MCF 10A (cell line): ENCODE results near the gene LEMD1. TPM values are rescaled to one million over a fixed set of nuclear protein-coding genes. Genes with fewer than 3 reads are reported as not detected.

Experiments
- BruUV-seq: library from RNA; stranded (reverse); fragments of 400-500 nt; replicated peaks from 2 replicates; lab custom pipeline; 2021; lab: Mats Ljungman, UMichigan
- CTCF ChIA-PET: fragments of 300-600 bp; sonication (Branson Sonifier 250); formaldehyde crosslinking; extraction: SDS; loops from one replicate; lab custom pipeline; 2021; ENCODE audit warnings: antibody characterized with exemption, inconsistent platforms; lab: Yijun Ruan, JAX
- POLR2A ChIA-PET: fragments of 300-600, 350-650 bp; sonication (Branson Sonifier 250); formaldehyde crosslinking; extraction: SDS; loops from one replicate; lab custom pipeline; 2020; ENCODE audit warnings: antibody characterized with exemption, inconsistent platforms; lab: Yijun Ruan, JAX
- DNase-seq: peaks from one replicate; pipeline ENCODE4 v3.0.0-alpha.2; 2018; ENCODE audit not compliant: unreplicated experiment
- H3K27ac Mint-ChIP-seq: one replicate; pipeline ENCODE4 v1.8.0; 2022; ENCODE audit warnings: mild to moderate bottlenecking, low read depth, mixed read lengths; ENCODE audit not compliant: unreplicated experiment
- H3K27me3 Mint-ChIP-seq: one replicate; pipeline ENCODE4 v1.8.0; 2022; ENCODE audit warnings: mixed read lengths; ENCODE audit not compliant: insufficient read depth, unreplicated experiment
- H3K36me3 Mint-ChIP-seq: one replicate; pipeline ENCODE4 v1.8.0; 2022; ENCODE audit warnings: mild to moderate bottlenecking, moderate library complexity, mixed read lengths; ENCODE audit not compliant: insufficient read depth, unreplicated experiment
- H3K4me1 Mint-ChIP-seq: one replicate; pipeline ENCODE4 v1.8.0; 2022; ENCODE audit warnings: mixed read lengths; ENCODE audit not compliant: insufficient read depth, unreplicated experiment
- H3K4me3 Mint-ChIP-seq: one replicate; pipeline ENCODE4 v1.8.0; 2022; ENCODE audit warnings: mild to moderate bottlenecking, moderate library complexity, mixed read lengths; ENCODE audit not compliant: unreplicated experiment
- H3K9me3 Mint-ChIP-seq: one replicate; pipeline ENCODE4 v1.8.0; 2022; ENCODE audit warnings: mixed read lengths; ENCODE audit not compliant: unreplicated experiment
- intact Hi-C: fragments of 100-400 bp; cut with micrococcal nuclease; formaldehyde crosslinking; loops from 2 replicates; pipeline ENCODE4 v1.14.1; 2022
- total RNA-seq: library from RNA; stranded (reverse); gene quantifications from 2 replicates; pipeline ENCODE4 v1.2.3, GENCODE V29; 2022
- TF ChIP-seq, protein P1 (sequence below): fragments of 200-600 bp; IDR thresholded peaks from one replicate; pipeline ENCODE4 v1.8.0; 2022; ENCODE audit warnings: antibody characterized with exemption, mild to moderate bottlenecking; ENCODE audit not compliant: unreplicated experiment

Gene LEMD1
- total RNA-seq, 1 experiment from 2014 or later, result 1.4 TPM

DNA sequence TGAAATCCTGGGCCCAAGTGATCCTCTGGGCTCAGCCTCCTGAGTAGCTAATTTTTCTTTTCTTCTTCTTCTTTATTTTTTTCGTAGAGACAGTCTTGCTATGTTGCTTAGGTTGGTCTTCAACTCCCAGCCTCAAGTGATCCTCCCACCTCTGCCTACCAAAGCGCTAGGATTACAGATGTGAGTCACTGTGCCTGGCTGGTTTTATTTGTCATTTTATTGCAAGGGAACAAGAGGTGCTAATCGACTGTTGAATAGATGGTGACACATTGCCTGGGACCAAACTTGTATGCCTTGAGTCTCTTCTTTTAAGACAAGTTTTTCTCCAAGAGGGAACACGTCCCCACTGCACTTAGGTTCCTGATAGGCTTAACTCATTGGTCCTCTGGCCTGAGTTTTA, 45.1 kb downstream of the LEMD1 start:
- Mint-ChIP-seq H3K27ac (no peak overlapping the region), H3K9me3 (no peaks in the 10 kb centered on the region), H3K27me3 (no peaks in the 10 kb centered on the region), H3K4me1 (peaks cover 36% of the 10 kb centered on the region), H3K4me3 (no peak overlapping the region), H3K36me3 (no peaks in the 10 kb centered on the region)
- BruUV-seq, result no TSS peak
- DNase-seq, result peak; percentile 75
- TF ChIP-seq, protein P1, sequence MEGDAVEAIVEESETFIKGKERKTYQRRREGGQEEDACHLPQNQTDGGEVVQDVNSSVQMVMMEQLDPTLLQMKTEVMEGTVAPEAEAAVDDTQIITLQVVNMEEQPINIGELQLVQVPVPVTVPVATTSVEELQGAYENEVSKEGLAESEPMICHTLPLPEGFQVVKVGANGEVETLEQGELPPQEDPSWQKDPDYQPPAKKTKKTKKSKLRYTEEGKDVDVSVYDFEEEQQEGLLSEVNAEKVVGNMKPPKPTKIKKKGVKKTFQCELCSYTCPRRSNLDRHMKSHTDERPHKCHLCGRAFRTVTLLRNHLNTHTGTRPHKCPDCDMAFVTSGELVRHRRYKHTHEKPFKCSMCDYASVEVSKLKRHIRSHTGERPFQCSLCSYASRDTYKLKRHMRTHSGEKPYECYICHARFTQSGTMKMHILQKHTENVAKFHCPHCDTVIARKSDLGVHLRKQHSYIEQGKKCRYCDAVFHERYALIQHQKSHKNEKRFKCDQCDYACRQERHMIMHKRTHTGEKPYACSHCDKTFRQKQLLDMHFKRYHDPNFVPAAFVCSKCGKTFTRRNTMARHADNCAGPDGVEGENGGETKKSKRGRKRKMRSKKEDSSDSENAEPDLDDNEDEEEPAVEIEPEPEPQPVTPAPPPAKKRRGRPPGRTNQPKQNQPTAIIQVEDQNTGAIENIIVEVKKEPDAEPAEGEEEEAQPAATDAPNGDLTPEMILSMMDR, result no peak
- intact Hi-C loops, result no loop called here
- CTCF ChIA-PET, result interaction anchor here (0.6 to 24.9 kb wide), 18 partner anchors 10 to 1788 kb away, joined by 3 to 241 read pairs (median 4); partner anchors contain the start of gene KLHDC8A
- POLR2A ChIA-PET, result interaction anchor here (0.7 to 2.7 kb wide), 11 partner anchors 10 to 148 kb away, joined by 3 to 7 read pairs (median 4); no protein-coding TSS in a partner anchor

DNA sequence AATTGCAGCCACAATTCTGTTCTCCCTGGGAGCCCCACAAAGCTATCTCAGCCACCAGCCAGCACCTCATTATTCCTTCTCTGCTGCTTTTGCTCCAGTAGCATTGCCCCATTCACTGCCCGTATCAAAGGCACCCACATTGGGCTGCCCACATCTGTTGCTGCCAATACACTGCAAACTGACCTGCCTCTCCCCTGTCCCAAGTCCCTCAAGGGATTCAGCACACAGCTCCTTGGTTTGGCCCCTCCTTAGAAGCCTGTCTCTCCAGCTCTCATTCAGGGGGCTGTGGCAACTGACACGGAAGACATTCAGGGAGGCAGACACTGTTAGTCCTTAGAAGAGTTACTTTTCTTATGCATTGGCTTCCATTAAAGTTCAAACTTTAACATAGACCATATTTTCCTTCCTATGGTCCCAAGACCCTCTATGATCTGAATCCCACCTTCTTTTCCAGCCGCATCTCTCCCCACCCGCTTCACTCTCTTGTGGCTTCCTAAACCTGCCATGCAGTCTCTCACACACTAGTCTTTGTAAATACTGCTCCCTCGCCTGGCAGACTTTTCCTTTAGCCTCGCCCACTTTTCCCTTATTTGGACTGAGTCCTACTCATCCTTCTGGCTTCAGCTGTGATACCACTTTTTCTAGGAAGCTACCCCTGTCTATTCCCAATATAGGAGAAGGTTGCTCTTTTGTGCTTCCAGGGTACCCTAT, 45.9 kb downstream of the LEMD1 start:
- Mint-ChIP-seq H3K4me1 (peaks cover 36% of the 10 kb centered on the region), H3K4me3 (no peak overlapping the region), H3K27me3 (no peaks in the 10 kb centered on the region), H3K9me3 (no peaks in the 10 kb centered on the region), H3K36me3 (no peaks in the 10 kb centered on the region), H3K27ac (no peak overlapping the region)
- no TSS peak for BruUV-seq
- intact Hi-C loops, result no loop called here
- peak; percentile 90 for DNase-seq
- POLR2A ChIA-PET, result interaction anchor here (0.7 to 2.7 kb wide), 13 partner anchors 8 to 148 kb away, joined by 3 to 13 read pairs (median 4); no protein-coding TSS in a partner anchor
- CTCF ChIA-PET, result interaction anchor here (0.6 to 24.9 kb wide), 23 partner anchors 9 to 1787 kb away, joined by 3 to 241 read pairs (median 4); partner anchors contain the start of gene KLHDC8A
- TF ChIP-seq, protein P1, result no peak

DNA sequence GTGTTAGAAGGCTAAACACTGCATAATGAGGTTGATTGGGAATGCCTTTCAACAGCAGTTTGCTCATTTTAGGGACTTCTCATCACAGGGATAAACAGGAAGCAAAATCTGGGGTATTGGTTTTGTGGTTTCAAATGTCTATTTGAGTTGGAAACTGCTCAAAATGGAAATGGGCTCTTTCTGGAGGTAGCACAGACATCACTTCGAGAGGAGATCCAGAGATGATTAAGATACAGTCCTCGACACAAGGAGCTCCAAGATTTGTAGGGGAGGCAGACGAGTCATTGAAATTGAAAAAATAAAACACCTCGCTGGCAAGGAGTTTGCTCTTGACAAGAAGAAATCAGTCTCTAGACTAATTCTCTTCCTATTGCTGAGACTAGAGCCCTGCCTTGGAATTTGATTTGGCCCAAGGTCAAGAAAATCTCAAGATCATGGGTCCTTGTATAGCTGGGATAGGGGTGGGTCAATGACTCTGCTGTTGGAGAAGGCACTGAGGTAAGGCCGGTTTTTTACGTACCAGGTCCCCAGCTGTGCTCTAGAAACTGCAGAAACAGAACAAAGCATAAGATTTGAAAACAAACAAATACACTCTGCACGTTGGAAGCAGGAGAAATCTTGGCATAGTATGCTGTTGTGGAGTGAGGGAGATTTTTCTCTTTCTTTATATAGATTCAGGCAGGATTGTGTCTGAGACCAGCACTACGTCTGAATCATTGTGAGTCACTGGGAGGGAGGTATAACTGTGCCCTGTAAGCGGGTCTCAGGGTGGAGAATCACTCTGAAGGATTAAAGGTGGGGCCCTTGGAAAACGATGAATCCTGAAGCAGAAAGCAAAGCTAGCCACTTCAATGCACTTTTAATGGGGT, 47.4 kb downstream of the LEMD1 start:
- Mint-ChIP-seq H3K27ac (peak overlapping the region; percentile 36), H3K4me3 (peak overlapping the region; percentile 5), H3K27me3 (no peaks in the 10 kb centered on the region), H3K36me3 (no peaks in the 10 kb centered on the region), H3K9me3 (no peaks in the 10 kb centered on the region), H3K4me1 (peaks cover 36% of the 10 kb centered on the region)
- intact Hi-C loops, result loop anchor here (1.0 kb wide), 1 partner anchor 20 kb away; no protein-coding TSS in a partner anchor
- ChIA-PET CTCF (interaction anchor here (0.6 to 24.9 kb wide), 14 partner anchors 14 to 602 kb away, joined by 3 to 241 read pairs (median 3); partner anchors contain the start of gene KLHDC8A), POLR2A (interaction anchor here (0.6 to 2.6 kb wide), 9 partner anchors 9 to 116 kb away, joined by 3 to 13 read pairs (median 3); no protein-coding TSS in a partner anchor)
- TF ChIP-seq, protein P1, result no peak
- DNase-seq, result peak; percentile 92
- BruUV-seq, result no TSS peak
